PC-9 (cell line): ENCODE results near the gene CGN. TPM values are rescaled to one million over a fixed set of nuclear protein-coding genes. Genes with fewer than 3 reads are reported as not detected.

Experiments used
- BruUV-seq: library from RNA; stranded (reverse); fragments of 400-500 nt; replicated peaks from 2 replicates; lab custom pipeline; 2021; lab: Mats Ljungman, UMichigan
- CTCF ChIA-PET: fragments of 300-600 bp; sonication (Branson Sonifier 250); formaldehyde crosslinking; loops from one replicate; lab custom pipeline; 2022; ENCODE audit warnings: antibody characterized with exemption; lab: Charles Lee
- POLR2A ChIA-PET: fragments of 300-600 bp; sonication (Branson Sonifier 250); formaldehyde crosslinking; loops from one replicate; lab custom pipeline; 2022; ENCODE audit warnings: antibody characterized with exemption; ENCODE audit not compliant: unreplicated experiment; lab: Charles Lee
- DNase-seq, 2 experiments: peaks; one replicate each; pipeline versions ENCODE4 v3.0.0 to v3.0.0-alpha.2; 2015 to 2022; ENCODE audit warnings: mixed read lengths in 1 of 2
- H2AFZ ChIP-seq: fragments of 200-600 bp; sonication (generic); 2 replicates; pipeline ENCODE4 v1.8.1; 2017; ENCODE audit warnings: antibody characterized with exemption
- H3F3A ChIP-seq: fragments of 200-600 bp; sonication (generic); 2 replicates; pipeline ENCODE4 v1.8.1; 2017; ENCODE audit warnings: antibody characterized with exemption, mild to moderate bottlenecking, low read depth; ENCODE audit not compliant: insufficient read depth
- H3K27ac ChIP-seq: fragments of 200-600 bp; sonication (generic); 2 replicates; pipeline ENCODE4 v1.6.1; 2016; ENCODE audit warnings: mixed run types
- H3K27me3 ChIP-seq: fragments of 200-600 bp; sonication (generic); 2 replicates; pipeline ENCODE4 v1.6.1; 2016; ENCODE audit warnings: low read depth, mixed run types; ENCODE audit not compliant: insufficient read depth
- H3K36me3 ChIP-seq: fragments of 200-600 bp; sonication (generic); 2 replicates; pipeline ENCODE4 v1.6.1; 2016; ENCODE audit warnings: low read depth, mixed run types
- H3K4me1 ChIP-seq: fragments of 200-600 bp; sonication (generic); replicated peaks from 2 replicates; pipeline ENCODE4 v1.6.1; 2016; ENCODE audit warnings: mixed run types; ENCODE audit not compliant: insufficient read depth
- H3K4me2 ChIP-seq: fragments of 200-600 bp; sonication (generic); 2 replicates; pipeline ENCODE4 v1.6.1; 2017; ENCODE audit warnings: mixed run types
- H3K4me3 ChIP-seq: fragments of 200-600 bp; sonication (generic); 2 replicates; pipeline ENCODE4 v1.6.1; 2016; ENCODE audit warnings: mixed run types
- H3K79me2 ChIP-seq: fragments of 200-600 bp; sonication (generic); 2 replicates; pipeline ENCODE4 v1.6.1; 2017; ENCODE audit warnings: low read depth, mixed run types
- H3K9me2 ChIP-seq: fragments of 200-600 bp; sonication (generic); 2 replicates; pipeline ENCODE4 v1.8.1; 2017; ENCODE audit warnings: mild to moderate bottlenecking; ENCODE audit not compliant: insufficient read depth
- H3K9me3 ChIP-seq: fragments of 200-600 bp; sonication (generic); 2 replicates; pipeline ENCODE4 v1.8.1; 2016; ENCODE audit warnings: low read depth; ENCODE audit not compliant: insufficient read depth
- H4K20me1 ChIP-seq: fragments of 200-600 bp; sonication (generic); 2 replicates; pipeline ENCODE4 v1.8.1; 2017; ENCODE audit not compliant: insufficient read depth
- CTCF ChIP-seq: fragments of 200-600 bp; sonication (generic); conservative IDR thresholded peaks from 2 replicates; pipeline ENCODE4 v1.6.1; 2017; ENCODE audit warnings: mixed run types, antibody characterized with exemption, mild to moderate bottlenecking, moderate library complexity
- EZH2 ChIP-seq: fragments of 200-600 bp; sonication (generic); IDR thresholded peaks from 2 replicates; pipeline ENCODE4 v1.8.0; 2017; ENCODE audit warnings: antibody characterized with exemption, low read depth
- intact Hi-C: fragments of 100-400 bp; cut with micrococcal nuclease; formaldehyde crosslinking; loops from one replicate; pipeline ENCODE4 v1.10.0; 2022; ENCODE audit not compliant: unreplicated experiment
- total RNA-seq: library from RNA; stranded (reverse); gene quantifications from 2 replicates; pipeline ENCODE4 v1.2.3, GENCODE V29; 2021

The CGN gene
- total RNA-seq, 1 experiment from 2014 or later, result 30.3 TPM

- peaks cover 16% of the 10 kb centered on the region for H4K20me1 ChIP-seq
Measured at GRCh38 chr1:151547119-151547899, 36.1 kb downstream of the CGN start.

GRCh38 chr1:151547900-151548230 is 36.7 kb downstream of the CGN start:
- intact Hi-C loops, result loop anchor here (1.0 to 10.0 kb wide), 6 partner anchors 9 to 353 kb away; partner anchors contain the start of genes PIP5K1A and VPS72
- Histone ChIP-seq H3K4me3 (peak overlapping the region; percentile 24; the same call in 1 of the 2 replicates), H3K9me3 (no peaks in the 10 kb centered on the region), H3K4me1 (peaks cover 85% of the 10 kb centered on the region), H4K20me1 (peaks cover 11% of the 10 kb centered on the region; the same call in 1 of the 2 replicates), H3F3A (peaks cover 54% of the 10 kb centered on the region), H3K36me3 (peaks cover 32% of the 10 kb centered on the region), H3K27ac (peak overlapping the region; percentile 99), H3K9me2 (no peaks in the 10 kb centered on the region), H2AFZ (no peak overlapping the region), H3K27me3 (no peaks in the 10 kb centered on the region), H3K79me2 (peaks cover 81% of the 10 kb centered on the region), H3K4me2 (peak overlapping the region; percentile 72)
- no peak for DNase-seq
- no peak for TF ChIP-seq EZH2
- no peak for TF ChIP-seq CTCF
- ChIA-PET POLR2A (interaction anchor here (0.5 to 1.4 kb wide), 5 partner anchors 32 to 615 kb away, joined by 3 to 12 read pairs (median 5); partner anchors contain the start of gene CGN), CTCF (no interaction called here)
- no TSS peak for BruUV-seq

More at GRCh38 chr1:151547119-151547899, 36.1 kb downstream of the CGN start:
- POLR2A ChIA-PET, result interaction anchor here (0.5 to 1.4 kb wide), 10 partner anchors 11 to 1988 kb away, joined by 3 to 12 read pairs (median 4); partner anchors contain the start of genes CGN and S100A6
- CTCF ChIA-PET, result interaction anchor here (1.0 kb wide), 1 partner anchor 21 kb away, joined by 3 read pairs; no protein-coding TSS in a partner anchor
- intact Hi-C loops, result loop anchor here (1.0 to 10.0 kb wide), 5 partner anchors 8 to 353 kb away; partner anchors contain the start of genes PIP5K1A and VPS72
- DNase-seq, result peak; percentile 92 to 99
- Histone ChIP-seq H3K79me2 (peaks cover 82% of the 10 kb centered on the region), H3K9me3 (no peaks in the 10 kb centered on the region), H3K27ac (peak overlapping the region; percentile 99), H3K9me2 (no peaks in the 10 kb centered on the region), H3F3A (peaks cover 51% of the 10 kb centered on the region), H3K4me2 (peak overlapping the region; percentile 72), H3K4me1 (peaks cover 87% of the 10 kb centered on the region), H2AFZ (no peak overlapping the region), H3K4me3 (peak overlapping the region; percentile 24; the same call in 1 of the 2 replicates), H3K36me3 (peaks cover 32% of the 10 kb centered on the region), H3K27me3 (no peaks in the 10 kb centered on the region)
- BruUV-seq, result no TSS peak
- TF ChIP-seq CTCF, result no peak; the same call in 1 of the 2 replicates
- no peak for TF ChIP-seq EZH2

GRCh38 chr1:151549199-151549598 is 38.0 kb downstream of the CGN start:
- H3K4me3 ChIP-seq, result peak overlapping the region; percentile 22; the same call in 1 of the 2 replicates
- peaks cover 89% of the 10 kb centered on the region for H3K4me1 ChIP-seq
- H3K36me3 ChIP-seq, result peaks cover 32% of the 10 kb centered on the region
- ChIA-PET CTCF (interaction anchor here (0.6 kb wide), 1 partner anchor 32 kb away, joined by 5 read pairs; no protein-coding TSS in a partner anchor), POLR2A (interaction anchor here (0.7 to 1.4 kb wide), 3 partner anchors 10 to 272 kb away, joined by 3 to 14 read pairs (median 4); no protein-coding TSS in a partner anchor)
- H2AFZ ChIP-seq, result no peak overlapping the region
- H3K27me3 ChIP-seq, result no peaks in the 10 kb centered on the region
- no peaks in the 10 kb centered on the region for H3K9me3 ChIP-seq
- TF ChIP-seq CTCF (no peak), EZH2 (no peak)
- H3K9me2 ChIP-seq, result no peaks in the 10 kb centered on the region
- peak overlapping the region; percentile 72 for H3K4me2 ChIP-seq
- no TSS peak for BruUV-seq
- H4K20me1 ChIP-seq, result no peaks in the 10 kb centered on the region
- peaks cover 64% of the 10 kb centered on the region for H3F3A ChIP-seq
- H3K79me2 ChIP-seq, result peaks cover 81% of the 10 kb centered on the region
- peak in 1 of 2 experiments; percentile 61 for DNase-seq
- intact Hi-C loops, result loop anchor here (2.0 to 10.0 kb wide), 3 partner anchors 26 to 354 kb away; partner anchors contain the start of genes PIP5K1A and VPS72
- peak overlapping the region; percentile 99 for H3K27ac ChIP-seq
